Measurements from ENCODE around the gene FHIT.

FHIT gene

GRCh38 chr3:59756934-59757333 lies 1494.3 kb downstream of the FHIT start:
- DNase-seq (ENCODE audit: low read depth): no peak
- no peak overlapping the region for H3K4me3 ChIP-seq (ENCODE audit: control insufficient read depth, low read depth, low read length)
- TF ChIP-seq CTCF (IDR thresholded peaks at IDR 0.05; ENCODE audit: control insufficient read depth, insufficient read depth, low read depth, low read length, missing control alignments): no peak

DNA sequence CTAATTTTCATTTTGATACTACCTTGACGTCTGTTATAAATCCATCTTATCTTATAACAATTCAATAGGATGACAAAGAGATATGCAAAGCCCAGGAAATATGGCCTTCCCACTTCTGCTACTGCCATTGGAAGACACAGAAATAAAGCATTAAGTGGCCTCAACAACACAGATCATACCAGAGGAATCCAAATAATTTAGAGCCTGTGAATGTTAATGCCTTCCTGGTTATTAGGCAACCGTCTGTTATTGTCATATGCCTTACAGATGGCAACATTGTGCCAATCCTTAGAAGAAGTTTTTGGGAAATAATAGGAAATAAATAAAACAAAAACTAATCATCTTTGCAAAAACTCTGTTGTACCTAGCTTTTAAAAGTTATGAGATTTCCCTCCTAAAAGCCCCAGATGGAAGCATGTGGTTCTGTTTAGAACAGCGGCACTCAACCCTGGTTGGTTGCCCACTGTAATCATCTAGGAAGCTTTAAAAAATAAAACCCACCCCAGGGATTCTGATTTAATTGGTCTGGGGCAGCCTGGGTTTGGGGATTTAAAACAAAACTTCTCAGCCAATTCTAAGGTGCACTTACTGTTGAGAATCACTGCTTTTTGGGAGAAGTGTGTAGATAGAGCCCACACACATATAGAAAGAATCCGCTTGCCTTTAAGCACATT lies 1496.7 kb downstream of the FHIT start:
- no peak for TF ChIP-seq CTCF (IDR thresholded peaks at IDR 0.05; ENCODE audit: control insufficient read depth, insufficient read depth, low read depth, low read length, missing control alignments)
- no peak for DNase-seq (ENCODE audit: low read depth)
- no peak overlapping the region for H3K4me3 ChIP-seq (ENCODE audit: control insufficient read depth, low read depth, low read length)

- TF ChIP-seq CTCF (IDR thresholded peaks at IDR 0.05; ENCODE audit: control insufficient read depth, insufficient read depth, low read depth, low read length, missing control alignments): no peak
- DNase-seq (ENCODE audit: low read depth): no peak
Measured at GRCh38 chr3:59753808-59754450, 1497.3 kb downstream of the FHIT start.

DNA sequence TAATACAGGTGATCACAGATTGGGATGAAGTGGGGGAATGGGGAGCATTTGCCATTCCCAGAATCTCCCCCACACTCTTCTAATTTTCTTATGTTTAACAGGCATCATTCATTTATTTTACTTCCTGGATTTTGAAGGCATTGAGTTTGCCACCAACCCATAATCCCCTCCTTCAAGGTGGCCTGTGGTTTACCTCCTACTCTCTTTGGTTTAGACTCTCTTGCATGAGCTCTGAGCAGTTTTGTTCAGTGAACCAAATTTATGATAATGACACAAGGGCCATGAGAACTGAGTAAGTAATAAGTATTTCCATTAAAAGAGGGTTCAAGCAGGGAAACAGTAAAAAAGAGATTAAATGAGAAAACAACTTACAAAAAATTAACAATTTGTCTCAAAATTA lies 1498.3 kb downstream of the FHIT start:
- H3K4me3 ChIP-seq (ENCODE audit: control insufficient read depth, low read depth, low read length): no peak overlapping the region
- TF ChIP-seq CTCF (IDR thresholded peaks at IDR 0.05; ENCODE audit: control insufficient read depth, insufficient read depth, low read depth, low read length, missing control alignments): no peak
- DNase-seq (ENCODE audit: low read depth): no peak

More at GRCh38 chr3:59753808-59754450, 1497.3 kb downstream of the FHIT start:
- no peak overlapping the region for H3K4me3 ChIP-seq (ENCODE audit: control insufficient read depth, low read depth, low read length)

DNA sequence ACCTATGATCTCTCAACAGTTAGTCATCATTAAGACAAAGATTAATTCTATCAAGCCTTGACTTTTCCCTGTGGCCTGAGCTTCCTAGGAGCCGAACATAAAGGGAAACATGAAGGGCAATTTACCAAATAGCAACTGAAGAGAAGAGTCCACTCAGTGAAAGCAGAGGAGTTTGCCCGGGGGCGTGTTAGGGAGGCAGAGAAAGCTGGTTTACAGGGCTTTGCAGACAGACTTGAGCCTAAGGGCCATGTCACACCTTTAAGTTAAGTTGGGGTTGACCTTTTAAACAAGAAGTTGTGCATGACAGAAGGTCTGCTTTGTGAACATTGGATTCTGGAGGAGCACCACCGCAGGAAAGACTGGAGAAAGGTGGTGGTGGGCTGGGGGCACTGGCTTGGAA lies 1499.6 kb downstream of the FHIT start:
- DNase-seq (ENCODE audit: low read depth): no peak
- H3K4me3 ChIP-seq (ENCODE audit: control insufficient read depth, low read depth, low read length): no peak overlapping the region
- TF ChIP-seq CTCF (IDR thresholded peaks at IDR 0.05; ENCODE audit: control insufficient read depth, insufficient read depth, low read depth, low read length, missing control alignments): no peak

GRCh38 chr3:59750391-59750790 lies 1500.9 kb downstream of the FHIT start:
- DNase-seq (ENCODE audit: low read depth): no peak
- no peak overlapping the region for H3K4me3 ChIP-seq (ENCODE audit: control insufficient read depth, low read depth, low read length)
- TF ChIP-seq CTCF (IDR thresholded peaks at IDR 0.05; ENCODE audit: control insufficient read depth, insufficient read depth, low read depth, low read length, missing control alignments): no peak

Data from AG09309 (cell line).